Activated T-helper 2 cell treated with anti-CD3 and anti-CD28 coated beads, Interferon-gamma antibody, Interleukin-2, Interleukin-4, amounts not matched to agents 10 μg/mL and 5 μg/mL and 100 μg/mL, durations not matched to agents 14 hours and 24 hours and 36 hours (primary cell): Measurements from ENCODE around the gene RBM46. TPM values are rescaled to one million over a fixed set of nuclear protein-coding genes. Genes with fewer than 3 reads are reported as not detected.

Experiments used
- DNase-seq: peaks from one replicate; pipeline ENCODE4 v3.0.0; 2021; ENCODE audit warnings: low spot score
- H3K27ac Mint-ChIP-seq: one replicate; pipeline ENCODE4 v1.8.0; 2021; ENCODE audit warnings: mixed read lengths
- H3K27me3 Mint-ChIP-seq: one replicate; pipeline ENCODE4 v1.8.0; 2021; ENCODE audit warnings: low read depth, mixed read lengths
- H3K36me3 Mint-ChIP-seq: one replicate; pipeline ENCODE4 v1.8.0; 2021; ENCODE audit warnings: low read depth, mixed read lengths
- H3K4me1 Mint-ChIP-seq: one replicate; pipeline ENCODE4 v1.8.0; 2021; ENCODE audit warnings: low read depth, mixed read lengths
- H3K4me3 Mint-ChIP-seq: one replicate; pipeline ENCODE4 v1.8.0; 2021; ENCODE audit warnings: low read depth, mild to moderate bottlenecking, moderate library complexity, mixed read lengths
- H3K9me3 Mint-ChIP-seq: one replicate; pipeline ENCODE4 v1.8.0; 2021; ENCODE audit warnings: mixed read lengths
- intact Hi-C: fragments of 100-400 bp; cut with micrococcal nuclease; formaldehyde crosslinking; loops from one replicate; pipeline ENCODE4 v1.15.1; 2023
- total RNA-seq: library from RNA; stranded (reverse); gene quantifications from 2 replicates; pipeline ENCODE4 v1.2.3, GENCODE V29; 2022

The RBM46 gene
- total RNA-seq, 1 donor from 2014 or later, result not detected

DNA sequence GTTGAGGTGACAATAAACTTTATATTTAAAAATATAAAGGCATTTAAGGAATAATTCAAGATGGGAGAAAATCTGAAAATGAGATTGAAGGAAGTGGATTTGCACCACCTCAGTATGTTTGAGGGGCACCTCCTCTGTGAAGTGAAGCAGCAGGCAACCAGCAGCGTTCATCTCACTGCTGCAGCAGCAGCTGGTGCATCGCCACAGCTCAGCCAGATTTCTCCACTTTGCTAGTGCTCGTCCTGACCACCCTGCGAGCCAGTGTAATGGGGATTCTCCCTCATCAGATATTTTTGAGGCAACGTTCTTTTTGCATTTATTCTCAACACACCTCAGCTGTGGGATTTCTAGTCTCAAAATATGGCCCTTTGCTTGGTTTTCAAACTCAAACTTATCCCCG is 23.4 kb upstream of the RBM46 start:
- intact Hi-C loops, result no loop called here
- Mint-ChIP-seq H3K4me1 (no peaks in the 10 kb centered on the region), H3K27me3 (no peaks in the 10 kb centered on the region), H3K36me3 (no peaks in the 10 kb centered on the region), H3K9me3 (no peaks in the 10 kb centered on the region), H3K4me3 (no peak overlapping the region), H3K27ac (no peak overlapping the region)
- DNase-seq, result no peak

DNA sequence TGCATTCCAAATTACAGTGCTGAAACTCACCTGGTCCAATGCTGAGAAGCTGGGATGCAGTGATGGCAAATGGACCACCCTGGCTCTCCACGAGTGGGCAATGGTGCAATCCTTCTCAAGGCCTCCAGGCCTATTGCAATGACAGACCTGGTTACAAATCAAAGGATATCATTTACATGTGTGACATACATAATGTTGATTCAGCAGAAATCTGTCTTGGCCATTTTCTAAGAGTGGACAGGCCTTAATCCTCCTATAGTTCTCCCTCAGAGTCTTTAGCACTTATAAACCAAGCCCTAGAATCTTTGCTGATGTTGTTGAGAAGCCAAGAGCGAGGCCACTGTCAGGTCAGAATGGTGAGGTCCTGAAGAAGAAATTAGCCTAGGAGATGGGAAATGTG is 20.2 kb upstream of the RBM46 start:
- Mint-ChIP-seq H3K27ac (no peak overlapping the region), H3K27me3 (no peaks in the 10 kb centered on the region), H3K9me3 (no peaks in the 10 kb centered on the region), H3K36me3 (no peaks in the 10 kb centered on the region), H3K4me3 (no peak overlapping the region), H3K4me1 (no peaks in the 10 kb centered on the region)
- no peak for DNase-seq
- intact Hi-C loops, result no loop called here

DNA sequence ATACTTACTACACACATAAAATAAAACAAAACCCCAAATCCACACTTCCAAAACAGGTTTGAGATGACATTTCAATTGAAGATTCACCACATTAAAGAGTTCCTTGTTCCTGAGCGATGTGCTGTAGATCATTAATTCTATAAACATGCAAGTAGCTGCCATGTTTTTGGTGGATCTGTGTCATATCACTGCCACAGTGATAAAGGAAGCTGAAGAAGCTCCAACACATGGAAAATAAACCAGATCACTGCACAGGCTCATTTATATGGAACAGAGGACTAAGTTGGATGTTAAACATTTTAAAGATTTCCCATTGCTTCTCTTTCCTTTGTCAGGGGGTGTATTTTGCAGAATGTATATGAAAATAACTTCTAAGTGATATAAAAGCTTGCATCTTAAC is 2.8 kb upstream of the RBM46 start:
- Mint-ChIP-seq H3K27me3 (peaks cover 5% of the 10 kb centered on the region), H3K36me3 (no peaks in the 10 kb centered on the region), H3K27ac (no peak overlapping the region), H3K4me1 (no peaks in the 10 kb centered on the region), H3K4me3 (no peak overlapping the region), H3K9me3 (no peaks in the 10 kb centered on the region)
- intact Hi-C loops, result loop anchor here (5.0 kb wide), 1 partner anchor 226 kb away; the partner anchor contains the start of gene PLRG1
- no peak for DNase-seq

DNA sequence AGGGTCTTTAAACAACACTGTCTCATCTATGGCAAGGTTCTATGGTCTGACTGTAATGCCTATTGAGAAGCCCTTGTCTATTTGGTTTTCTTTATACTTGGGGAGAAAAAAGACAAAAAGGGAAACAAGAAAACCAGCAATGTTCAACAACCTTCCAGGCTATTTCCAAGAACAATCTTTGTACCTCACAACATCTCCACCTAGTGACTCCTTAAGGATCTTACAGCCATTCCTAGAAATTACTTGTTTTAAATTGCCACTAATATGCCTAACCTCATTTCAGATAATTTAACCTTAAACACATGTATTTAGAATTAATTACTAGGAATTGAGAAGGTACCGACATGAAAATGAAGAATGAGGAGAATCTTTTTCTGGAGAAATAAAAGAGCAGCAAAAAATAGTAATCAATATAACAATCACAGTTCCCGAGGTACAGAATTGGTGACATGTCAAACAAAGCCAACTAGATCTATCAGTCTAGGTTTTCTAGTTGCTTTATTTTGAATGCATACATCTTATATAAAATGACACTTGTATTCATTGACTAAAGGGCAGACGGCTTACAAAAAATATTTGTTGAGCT is 1.6 kb upstream of the RBM46 start:
- intact Hi-C loops, result loop anchor here (5.0 kb wide), 1 partner anchor 227 kb away; the partner anchor contains the start of gene PLRG1
- no peak overlapping the region for H3K27ac Mint-ChIP-seq

DNA sequence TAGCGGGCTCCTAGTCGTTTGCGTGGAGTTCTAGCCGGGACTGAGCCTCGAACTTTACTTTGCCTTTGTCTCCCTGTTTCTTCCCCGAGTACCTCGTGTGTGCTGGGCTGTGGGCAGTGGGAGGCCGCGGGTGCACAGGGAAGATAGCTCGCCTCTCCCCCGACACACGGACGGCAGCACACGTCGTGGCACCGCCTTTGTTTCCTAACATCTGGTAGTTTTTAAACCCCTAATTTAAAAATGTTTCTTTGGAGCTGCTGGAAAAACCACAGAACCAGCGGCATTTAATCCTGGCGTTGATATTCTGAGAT is 866 bp downstream of the RBM46 start:
- Mint-ChIP-seq H3K27ac (no peak overlapping the region), H3K27me3 (peaks cover 6% of the 10 kb centered on the region), H3K4me1 (no peaks in the 10 kb centered on the region), H3K36me3 (no peaks in the 10 kb centered on the region), H3K9me3 (no peaks in the 10 kb centered on the region), H3K4me3 (no peak overlapping the region)
- no peak for DNase-seq
- intact Hi-C loops, result no loop called here

More for the DNA sequence above, 1.6 kb upstream of the RBM46 start:
- Mint-ChIP-seq H3K9me3 (no peaks in the 10 kb centered on the region), H3K4me1 (no peaks in the 10 kb centered on the region), H3K27me3 (peaks cover 5% of the 10 kb centered on the region), H3K4me3 (no peak overlapping the region), H3K36me3 (no peaks in the 10 kb centered on the region)
- DNase-seq, result no peak

DNA sequence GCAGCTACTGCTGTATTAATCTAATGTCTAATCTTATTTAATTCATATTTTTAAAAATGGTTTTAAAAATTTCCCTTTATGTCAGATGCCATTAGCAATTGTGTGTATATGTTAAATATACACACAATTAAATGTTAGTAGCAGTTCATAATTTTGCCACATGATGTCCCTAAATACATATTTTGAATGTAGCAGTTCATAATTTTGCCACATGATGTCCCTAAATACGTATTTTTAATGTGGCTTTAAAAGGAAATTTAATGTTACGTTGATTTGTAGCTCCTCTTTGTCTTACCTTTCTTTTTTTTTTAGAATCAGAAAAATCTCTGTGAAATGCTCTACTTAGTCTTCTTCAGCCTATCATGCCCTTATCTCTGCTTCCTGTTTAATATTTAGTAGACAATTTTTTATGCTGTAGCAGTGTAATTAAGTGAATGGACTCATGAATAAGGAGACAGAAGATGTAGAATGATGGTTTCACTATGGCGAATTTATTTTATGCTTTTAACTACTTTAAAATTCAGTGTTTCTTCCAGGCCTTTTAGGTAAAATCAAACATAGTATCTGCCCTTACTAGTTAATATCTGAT is 26.1 kb downstream of the RBM46 start:
- Mint-ChIP-seq H3K4me1 (no peaks in the 10 kb centered on the region), H3K4me3 (no peak overlapping the region), H3K36me3 (no peaks in the 10 kb centered on the region), H3K9me3 (no peaks in the 10 kb centered on the region), H3K27ac (no peak overlapping the region), H3K27me3 (no peaks in the 10 kb centered on the region)
- no peak for DNase-seq
- intact Hi-C loops, result loop anchor here (1.0 to 5.0 kb wide), 2 partner anchors 545 to 564 kb away; no protein-coding TSS in a partner anchor

DNA sequence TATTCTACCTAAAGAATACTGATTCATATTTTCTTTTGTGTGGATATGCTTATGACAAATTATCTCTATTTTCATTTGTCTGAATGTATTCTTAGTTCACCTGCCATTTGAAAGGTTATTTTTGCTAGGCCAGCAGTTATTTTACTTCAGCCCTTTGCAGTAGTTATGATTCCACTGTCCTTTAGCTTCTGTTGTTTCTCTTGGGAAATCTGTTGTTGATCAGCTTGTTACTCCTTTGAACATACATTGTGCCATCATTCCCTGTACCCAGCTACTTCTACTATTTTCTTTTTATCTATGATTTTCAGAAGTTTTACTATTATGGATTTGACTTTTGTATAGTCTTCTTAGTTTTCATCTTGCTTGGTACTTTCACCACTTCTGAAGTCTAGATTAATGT is 37.2 kb downstream of the RBM46 start:
- Mint-ChIP-seq H3K4me3 (no peak overlapping the region), H3K4me1 (peaks cover 3% of the 10 kb centered on the region), H3K9me3 (no peaks in the 10 kb centered on the region), H3K27me3 (peaks cover 6% of the 10 kb centered on the region), H3K27ac (no peak overlapping the region), H3K36me3 (no peaks in the 10 kb centered on the region)
- intact Hi-C loops, result no loop called here
- DNase-seq, result no peak

DNA sequence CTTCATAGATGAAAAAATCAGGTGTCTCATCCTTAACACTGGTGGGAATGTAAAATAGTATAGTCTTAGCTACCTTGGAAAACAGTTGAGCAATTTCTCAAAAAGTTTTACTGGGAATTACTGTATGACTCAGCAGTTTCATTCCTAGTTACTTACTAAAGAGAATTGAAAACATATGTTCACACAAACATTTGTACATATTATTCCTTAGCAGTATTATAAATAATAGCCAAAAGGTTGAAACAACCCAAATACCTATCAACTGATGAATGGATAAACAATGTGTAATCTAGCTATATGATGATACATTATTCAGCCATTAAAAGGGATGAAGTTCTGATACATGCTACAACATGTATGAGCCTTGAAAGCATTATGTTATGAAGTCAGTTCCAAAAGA is 41.7 kb downstream of the RBM46 start:
- no peak overlapping the region for H3K27ac Mint-ChIP-seq
- intact Hi-C loops, result no loop called here

DNA sequence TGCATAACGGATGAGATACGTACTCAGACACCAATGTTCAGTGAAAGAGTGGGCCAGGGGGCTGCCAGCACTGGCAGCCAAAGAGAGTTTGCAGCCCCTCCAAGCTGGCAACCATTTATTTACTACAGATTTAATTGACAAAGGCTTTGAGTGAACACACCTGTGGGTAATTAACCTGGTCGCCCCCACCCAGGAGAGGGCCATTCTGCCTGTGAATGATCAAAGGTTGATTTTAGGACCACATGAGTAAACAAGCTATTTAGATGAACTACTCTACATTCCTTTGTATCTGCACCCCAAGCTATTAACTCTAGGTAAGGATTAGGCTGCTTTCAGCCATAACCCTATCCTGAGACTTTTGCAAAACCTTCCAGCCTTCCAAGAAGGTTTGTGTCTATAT is 55.0 kb downstream of the RBM46 start:
- Mint-ChIP-seq H3K4me1 (no peaks in the 10 kb centered on the region), H3K4me3 (no peak overlapping the region), H3K36me3 (no peaks in the 10 kb centered on the region), H3K27ac (no peak overlapping the region), H3K9me3 (peaks cover 8% of the 10 kb centered on the region), H3K27me3 (no peaks in the 10 kb centered on the region)
- DNase-seq, result no peak
- intact Hi-C loops, result no loop called here

More for the DNA sequence above, 41.7 kb downstream of the RBM46 start:
- Mint-ChIP-seq H3K27me3 (peaks cover 6% of the 10 kb centered on the region), H3K9me3 (no peaks in the 10 kb centered on the region), H3K4me1 (peaks cover 3% of the 10 kb centered on the region), H3K4me3 (no peak overlapping the region), H3K36me3 (no peaks in the 10 kb centered on the region)
- DNase-seq, result no peak

DNA sequence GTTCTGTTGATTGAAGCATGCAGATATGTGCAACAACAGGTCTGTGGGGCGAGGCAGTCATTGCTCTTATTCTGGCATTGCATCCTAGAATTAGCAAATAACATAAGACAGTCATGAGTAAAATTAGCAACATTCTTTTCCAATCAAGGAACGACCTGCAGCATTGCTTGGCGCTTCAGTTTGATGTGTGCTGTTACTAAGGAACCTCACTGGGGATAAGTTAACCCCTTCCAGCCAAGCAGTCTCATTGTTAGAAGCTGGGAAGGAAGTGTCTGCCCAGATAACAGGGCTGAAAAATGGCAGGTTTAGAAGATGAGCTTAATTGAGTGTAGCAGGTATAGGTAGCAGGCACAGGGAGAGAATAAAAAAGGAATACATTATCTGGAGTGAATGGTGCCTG is 55.4 kb downstream of the RBM46 start:
- intact Hi-C loops, result no loop called here
- Mint-ChIP-seq H3K27me3 (no peaks in the 10 kb centered on the region), H3K36me3 (no peaks in the 10 kb centered on the region), H3K27ac (no peak overlapping the region), H3K4me3 (no peak overlapping the region), H3K9me3 (peaks cover 8% of the 10 kb centered on the region), H3K4me1 (no peaks in the 10 kb centered on the region)
- DNase-seq, result no peak

DNA sequence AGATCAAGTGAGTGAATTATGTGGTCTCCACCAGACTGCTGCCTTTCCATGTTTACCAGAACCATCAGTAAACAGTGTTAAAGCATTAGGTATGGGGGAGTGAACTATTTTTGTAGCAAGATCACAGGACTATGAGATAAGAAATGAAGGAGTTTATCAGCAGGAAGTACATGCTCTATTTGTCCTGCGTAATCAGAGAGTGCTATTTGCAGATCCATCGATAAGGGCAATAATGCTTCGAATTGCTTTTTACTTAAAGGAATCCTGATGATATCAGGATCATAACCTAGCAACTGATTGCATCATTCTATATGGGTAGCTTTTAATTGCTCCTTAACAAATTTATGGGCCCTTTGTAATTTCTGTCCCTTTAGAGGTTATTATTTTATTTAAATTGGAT is 57.1 kb downstream of the RBM46 start:
- Mint-ChIP-seq H3K4me3 (no peak overlapping the region), H3K4me1 (no peaks in the 10 kb centered on the region), H3K9me3 (peaks cover 5% of the 10 kb centered on the region), H3K27ac (no peak overlapping the region), H3K36me3 (no peaks in the 10 kb centered on the region), H3K27me3 (no peaks in the 10 kb centered on the region)
- intact Hi-C loops, result no loop called here
- no peak for DNase-seq

DNA sequence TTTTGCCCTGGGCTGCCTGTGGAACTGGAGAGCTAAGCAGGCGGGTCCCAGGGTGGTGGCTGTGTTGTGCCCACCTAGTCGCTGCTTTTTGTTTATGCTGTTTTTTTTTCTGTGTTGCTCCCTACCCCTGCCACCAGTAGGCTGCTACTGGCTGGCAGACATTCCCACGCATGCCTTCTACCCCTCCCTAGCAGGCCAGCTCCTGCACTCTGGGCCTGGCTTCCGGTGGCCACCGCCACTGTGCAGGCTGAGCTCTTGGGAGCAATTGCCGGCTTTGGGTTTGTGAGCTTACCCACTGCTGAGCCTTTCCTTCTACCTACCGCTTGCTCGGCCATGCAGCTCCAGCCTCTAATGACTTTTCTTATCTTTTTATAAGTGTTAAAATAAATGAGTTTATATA is 57.6 kb downstream of the RBM46 start:
- Mint-ChIP-seq H3K27ac (no peak overlapping the region), H3K9me3 (no peaks in the 10 kb centered on the region), H3K36me3 (no peaks in the 10 kb centered on the region), H3K4me3 (no peak overlapping the region), H3K4me1 (no peaks in the 10 kb centered on the region), H3K27me3 (no peaks in the 10 kb centered on the region)
- DNase-seq, result no peak
- intact Hi-C loops, result no loop called here

DNA sequence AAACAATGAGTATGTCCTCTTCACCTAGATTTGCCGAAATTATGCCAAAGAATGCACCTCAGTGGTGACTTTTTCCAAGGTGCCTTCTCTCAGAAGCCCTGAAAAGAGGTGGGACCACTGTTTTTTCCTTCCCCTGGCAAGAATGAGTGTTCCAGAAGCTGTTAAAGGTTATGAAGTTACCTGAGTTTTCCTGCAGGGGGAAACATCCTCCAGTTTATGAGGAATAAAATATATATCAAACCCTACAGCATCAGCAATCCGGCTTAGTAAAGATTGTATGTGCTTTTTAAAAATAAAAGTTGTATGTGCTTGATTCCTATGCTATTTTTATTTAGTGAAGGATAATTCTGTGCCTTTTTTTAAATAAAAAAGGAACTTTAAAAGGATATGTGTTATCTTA is 73.3 kb downstream of the RBM46 start:
- Mint-ChIP-seq H3K4me1 (no peaks in the 10 kb centered on the region), H3K27ac (no peak overlapping the region), H3K36me3 (no peaks in the 10 kb centered on the region), H3K9me3 (no peaks in the 10 kb centered on the region), H3K4me3 (no peak overlapping the region), H3K27me3 (no peaks in the 10 kb centered on the region)
- intact Hi-C loops, result no loop called here
- DNase-seq, result no peak

DNA sequence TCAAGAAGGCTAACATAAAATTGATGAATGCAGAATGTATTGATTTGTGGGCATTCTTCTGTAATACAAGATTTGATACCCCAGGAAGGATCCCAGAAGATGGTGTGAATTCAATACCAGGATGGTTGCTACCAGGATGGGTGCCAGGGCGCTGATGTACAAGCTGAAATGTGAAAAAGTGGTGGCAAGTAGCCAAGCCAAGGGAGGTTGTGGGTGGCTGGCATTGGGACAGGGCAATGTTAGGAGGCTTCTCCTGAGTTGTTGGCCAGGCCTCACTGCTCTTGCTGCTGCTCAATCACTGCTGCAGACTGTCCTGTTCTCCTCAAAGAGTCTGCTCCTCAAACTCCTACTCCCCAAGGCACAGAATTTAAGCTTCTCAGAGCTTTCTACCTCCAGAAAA is 77.1 kb downstream of the RBM46 start:
- intact Hi-C loops, result no loop called here
- Mint-ChIP-seq H3K27me3 (no peaks in the 10 kb centered on the region), H3K27ac (no peak overlapping the region), H3K36me3 (no peaks in the 10 kb centered on the region), H3K9me3 (peaks cover under 1% of the 10 kb centered on the region), H3K4me3 (no peak overlapping the region), H3K4me1 (no peaks in the 10 kb centered on the region)
- DNase-seq, result no peak
